Loucy (cell line): Measurements from ENCODE around the gene IGSF9B.

Experiments used
- H2AFZ ChIP-seq: fragments of 200-600 bp; sonication (generic); 2 replicates; pipeline ENCODE4 v1.6.0; 2016; ENCODE audit warnings: antibody characterized with exemption, mild to moderate bottlenecking, low read length, moderate library complexity
- H3F3A ChIP-seq: fragments of 200-600 bp; 2 replicates; pipeline ENCODE4 v1.6.0; 2016; ENCODE audit warnings: antibody characterized with exemption, low read depth, mild to moderate bottlenecking
- H3K27me3 ChIP-seq: fragments of 200-600 bp; sonication (generic); 2 replicates; pipeline ENCODE4 v1.6.1; 2014; ENCODE audit warnings: low read length, mild to moderate bottlenecking; ENCODE audit not compliant: insufficient read depth, poor library complexity, severe bottlenecking
- H3K36me3 ChIP-seq: fragments of 200-600 bp; sonication (generic); 2 replicates; pipeline ENCODE4 v1.6.1; 2016; ENCODE audit warnings: low read length; ENCODE audit not compliant: insufficient read depth
- H3K4me1 ChIP-seq: fragments of 200-600 bp; sonication (generic); 2 replicates; pipeline ENCODE4 v1.5.1; 2014; ENCODE audit warnings: low read length, mild to moderate bottlenecking; ENCODE audit not compliant: insufficient read depth, poor library complexity, severe bottlenecking
- H3K4me2 ChIP-seq: fragments of 200-600 bp; sonication (generic); 2 replicates; pipeline ENCODE4 v1.6.0; 2014; ENCODE audit warnings: antibody characterized with exemption, low read length, low read depth, mild to moderate bottlenecking; ENCODE audit not compliant: poor library complexity, severe bottlenecking
- H3K4me3 ChIP-seq: fragments of 200-600 bp; sonication (generic); 2 replicates; pipeline ENCODE4 v1.5.1; 2014; ENCODE audit warnings: low read length, mild to moderate bottlenecking, mixed read lengths; ENCODE audit not compliant: poor library complexity, severe bottlenecking
- H3K79me2 ChIP-seq: fragments of 200-600 bp; sonication (generic); 2 replicates; pipeline ENCODE4 v1.6.1; 2014; ENCODE audit warnings: low read length; ENCODE audit not compliant: insufficient read depth
- H3K9ac ChIP-seq: fragments of 200-600 bp; sonication (generic); 2 replicates; pipeline ENCODE4 v1.6.0; 2014; ENCODE audit warnings: mild to moderate bottlenecking, low read depth, low read length, moderate library complexity; ENCODE audit not compliant: poor library complexity, severe bottlenecking
- H3K9me2 ChIP-seq: fragments of 200-600 bp; sonication (generic); replicated peaks from 2 replicates; pipeline ENCODE4 v1.6.1; 2016; ENCODE audit warnings: low read depth, low read length, mixed read lengths
- H3K9me3 ChIP-seq: fragments of 200-600 bp; sonication (generic); 2 replicates; pipeline ENCODE4 v1.6.1; 2014; ENCODE audit warnings: mild to moderate bottlenecking, antibody characterized with exemption, low read length, low read depth; ENCODE audit not compliant: insufficient read depth
- H4K20me1 ChIP-seq: fragments of 200-600 bp; sonication (generic); 2 replicates; pipeline ENCODE4 v1.6.0; 2014; ENCODE audit warnings: antibody characterized with exemption, low read length, mild to moderate bottlenecking; ENCODE audit not compliant: insufficient read depth, poor library complexity, severe bottlenecking
- EZH2phosphoT487 ChIP-seq: fragments of 200-600 bp; IDR thresholded peaks from 2 replicates; pipeline ENCODE4 v1.6.1; 2018; ENCODE audit warnings: antibody characterized with exemption, mild to moderate bottlenecking, moderate library complexity, borderline replicate concordance
- TF ChIP-seq, protein P1 (sequence below): fragments of 200-600 bp; sonication (generic); conservative IDR thresholded peaks from 2 replicates; pipeline ENCODE4 v1.5.1; 2014; ENCODE audit warnings: mild to moderate bottlenecking, antibody characterized with exemption, low read length

IGSF9B gene

DNA sequence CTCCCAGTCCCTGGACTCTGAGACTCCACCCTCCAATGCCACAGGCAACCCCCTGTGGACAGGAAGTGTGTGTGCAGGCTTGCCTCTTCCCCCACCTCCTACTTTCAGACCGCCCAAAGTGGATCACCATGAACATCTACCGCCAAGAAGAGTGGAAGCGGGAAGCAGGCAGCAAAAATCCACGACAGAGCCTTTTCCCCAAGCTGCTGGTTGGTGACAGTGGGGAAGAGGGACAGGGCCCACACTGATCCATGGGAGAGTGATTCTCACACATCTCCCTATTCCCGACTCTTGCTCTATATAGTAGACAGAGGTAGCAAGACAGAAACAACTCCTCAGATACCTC, 58.0 kb downstream of the IGSF9B start:
- Histone ChIP-seq H2AFZ (no peak overlapping the region), H3F3A (no peaks in the 10 kb centered on the region), H3K27me3 (no peaks in the 10 kb centered on the region), H3K9me3 (peaks cover 15% of the 10 kb centered on the region; the same call in 1 of the 2 replicates), H3K4me1 (no peaks in the 10 kb centered on the region), H4K20me1 (no peaks in the 10 kb centered on the region), H3K36me3 (no peaks in the 10 kb centered on the region), H3K9me2 (no peaks in the 10 kb centered on the region), H3K79me2 (no peaks in the 10 kb centered on the region), H3K4me2 (no peak overlapping the region), H3K4me3 (no peak overlapping the region), H3K9ac (no peak overlapping the region)
- TF ChIP-seq, protein P1, sequence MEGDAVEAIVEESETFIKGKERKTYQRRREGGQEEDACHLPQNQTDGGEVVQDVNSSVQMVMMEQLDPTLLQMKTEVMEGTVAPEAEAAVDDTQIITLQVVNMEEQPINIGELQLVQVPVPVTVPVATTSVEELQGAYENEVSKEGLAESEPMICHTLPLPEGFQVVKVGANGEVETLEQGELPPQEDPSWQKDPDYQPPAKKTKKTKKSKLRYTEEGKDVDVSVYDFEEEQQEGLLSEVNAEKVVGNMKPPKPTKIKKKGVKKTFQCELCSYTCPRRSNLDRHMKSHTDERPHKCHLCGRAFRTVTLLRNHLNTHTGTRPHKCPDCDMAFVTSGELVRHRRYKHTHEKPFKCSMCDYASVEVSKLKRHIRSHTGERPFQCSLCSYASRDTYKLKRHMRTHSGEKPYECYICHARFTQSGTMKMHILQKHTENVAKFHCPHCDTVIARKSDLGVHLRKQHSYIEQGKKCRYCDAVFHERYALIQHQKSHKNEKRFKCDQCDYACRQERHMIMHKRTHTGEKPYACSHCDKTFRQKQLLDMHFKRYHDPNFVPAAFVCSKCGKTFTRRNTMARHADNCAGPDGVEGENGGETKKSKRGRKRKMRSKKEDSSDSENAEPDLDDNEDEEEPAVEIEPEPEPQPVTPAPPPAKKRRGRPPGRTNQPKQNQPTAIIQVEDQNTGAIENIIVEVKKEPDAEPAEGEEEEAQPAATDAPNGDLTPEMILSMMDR = no peak
- no peak for TF ChIP-seq EZH2phosphoT487

DNA sequence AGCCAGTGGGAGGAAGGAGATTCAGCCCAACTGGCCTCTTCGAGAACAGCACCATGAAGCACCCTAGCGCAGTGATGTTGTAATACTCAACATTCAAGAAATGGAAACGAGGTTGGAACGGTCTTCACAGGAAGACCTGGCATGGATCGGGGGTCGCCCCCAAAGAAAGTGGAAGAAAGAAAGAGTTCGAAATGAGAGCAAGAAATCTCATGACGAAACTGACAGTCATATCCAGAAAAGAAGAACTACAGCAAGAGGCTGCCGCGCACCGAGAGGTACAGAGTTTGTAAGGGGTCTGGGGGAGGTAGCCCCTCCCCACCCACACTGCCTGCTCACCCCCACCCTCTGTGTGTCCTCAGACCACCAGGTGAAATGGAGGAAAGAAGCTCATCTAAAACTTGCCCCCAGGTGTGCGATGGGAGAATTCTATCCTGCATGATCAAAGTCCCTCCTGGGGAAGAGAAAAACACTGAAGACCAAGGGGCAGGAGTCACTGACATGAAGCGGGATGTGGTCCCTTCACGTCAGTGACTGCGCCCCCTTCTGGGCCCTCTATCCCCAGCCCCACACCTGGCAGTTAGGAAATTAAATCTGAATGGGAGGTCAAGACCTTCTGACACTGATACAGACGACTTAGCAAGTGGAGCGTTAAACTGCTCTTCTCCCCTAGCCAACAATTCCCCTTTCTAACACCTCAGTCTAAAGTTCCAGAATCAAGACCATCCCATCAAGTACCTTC, 58.6 kb downstream of the IGSF9B start:
- Histone ChIP-seq H3K4me2 (no peak overlapping the region), H3K9me3 (peaks cover 15% of the 10 kb centered on the region; the same call in 1 of the 2 replicates), H3K4me3 (no peak overlapping the region), H3K27me3 (no peaks in the 10 kb centered on the region), H3K79me2 (no peaks in the 10 kb centered on the region), H3K9ac (no peak overlapping the region), H4K20me1 (no peaks in the 10 kb centered on the region), H3K36me3 (no peaks in the 10 kb centered on the region), H3K4me1 (no peaks in the 10 kb centered on the region), H3K9me2 (no peaks in the 10 kb centered on the region), H2AFZ (no peak overlapping the region), H3F3A (no peaks in the 10 kb centered on the region)
- no peak for TF ChIP-seq EZH2phosphoT487
- TF ChIP-seq, protein P1 = no peak

DNA sequence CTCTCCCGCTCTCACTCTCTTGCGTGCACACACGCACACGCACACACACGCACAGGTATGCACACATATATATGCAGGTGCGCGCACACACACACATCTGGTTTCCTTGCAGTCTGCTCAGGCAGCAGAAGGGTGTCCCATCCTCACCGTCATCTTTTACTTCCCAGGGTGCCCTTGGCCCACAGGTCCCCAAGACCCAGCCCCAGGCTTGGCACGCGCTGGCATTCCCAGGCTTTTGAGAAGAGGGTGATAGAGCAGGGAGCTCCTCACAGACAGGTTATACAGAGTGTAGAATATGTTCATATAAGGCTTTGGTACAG, 59.5 kb downstream of the IGSF9B start:
- Histone ChIP-seq H3K9ac (no peak overlapping the region), H3K36me3 (no peaks in the 10 kb centered on the region), H3K27me3 (no peaks in the 10 kb centered on the region), H3K9me3 (peaks cover 19% of the 10 kb centered on the region; the same call in 1 of the 2 replicates), H4K20me1 (no peaks in the 10 kb centered on the region), H2AFZ (no peak overlapping the region), H3K79me2 (no peaks in the 10 kb centered on the region), H3K4me2 (no peak overlapping the region), H3K4me1 (no peaks in the 10 kb centered on the region), H3K9me2 (no peaks in the 10 kb centered on the region), H3K4me3 (no peak overlapping the region), H3F3A (no peaks in the 10 kb centered on the region)
- TF ChIP-seq EZH2phosphoT487 = no peak
- TF ChIP-seq, protein P1 = no peak
